K562 (cell line): ENCODE results near the gene IFI30. TPM values are rescaled to one million over a fixed set of nuclear protein-coding genes. Genes with fewer than 3 reads are reported as not detected.

Source experiments
- CBFA2T2 ChIP-seq: fragments of 450-650 bp; conservative IDR thresholded peaks from 2 replicates; pipeline ENCODE4 v1.6.1; 2017; ENCODE audit warnings: mild to moderate bottlenecking
- CCAR2 ChIP-seq: fragments of 200-400 bp; formaldehyde crosslinking; IDR thresholded peaks from 2 replicates; pipeline ENCODE4 v1.6.1; 2017; ENCODE audit warnings: mild to moderate bottlenecking, low read depth, low read length
- KHSRP ChIP-seq: fragments of 450-650 bp; IDR thresholded peaks from 2 replicates; pipeline ENCODE4 v1.6.1; 2017
- TAF7 ChIP-seq: fragments of 450-650 bp; IDR thresholded peaks from 2 replicates; pipeline ENCODE4 v1.6.1; 2016; ENCODE audit warnings: missing genetic modification characterization, missing compliant biosample characterization
- polyA plus RNA-seq, 8 experiments: library from polyadenylated mRNA; depleted of rRNA in 4 of 8; stranded (reverse) in 5 of 8; unstranded in 3 of 8; fragments of >200 nt; fragmentation: Nextera tagmentation in 2 of 8; fragmentation: Illumina TruSeq in 1 of 8; extraction: Ambion mirVana in 2 of 8; extraction: Trizol in 1 of 8; gene quantifications; 2 replicates each; pipeline versions ENCODE4 v1.2.1 to v1.2.3, GENCODE V29; 2011 to 2014; ENCODE audit warnings: inconsistent platforms in 1 of 8, missing spikeins in 1 of 8
- total RNA-seq, 7 experiments: library from RNA; depleted of rRNA in 6 of 7; stranded (reverse); fragments of >200 nt in 6 of 7; fragmentation: Illumina TruSeq in 2 of 7; extraction: Trizol in 2 of 7; gene quantifications; 2 replicates each; pipeline versions ENCODE4 v1.2.1 to v1.2.3, GENCODE V29; 2011 to 2021; ENCODE audit warnings: low replicate concordance in 1 of 7
- TF ChIP-seq, protein P1 (sequence below), 2 experiments: fragments of 450-650 bp; formaldehyde crosslinking in 1 of 2; IDR thresholded peaks; 2 replicates each; pipeline versions ENCODE4 v1.4.0 to v1.6.1; 2014 to 2020; ENCODE audit warnings: mild to moderate bottlenecking in 2 of 2, borderline replicate concordance in 1 of 2, low read depth in 1 of 2

The IFI30 gene
- total and polyA plus RNA-seq, 9 of the 15 experiments (the other 6 are each of a cell fraction or from before 2014, with no cell fraction given) = 63.7 to 430 (median 109) TPM

DNA sequence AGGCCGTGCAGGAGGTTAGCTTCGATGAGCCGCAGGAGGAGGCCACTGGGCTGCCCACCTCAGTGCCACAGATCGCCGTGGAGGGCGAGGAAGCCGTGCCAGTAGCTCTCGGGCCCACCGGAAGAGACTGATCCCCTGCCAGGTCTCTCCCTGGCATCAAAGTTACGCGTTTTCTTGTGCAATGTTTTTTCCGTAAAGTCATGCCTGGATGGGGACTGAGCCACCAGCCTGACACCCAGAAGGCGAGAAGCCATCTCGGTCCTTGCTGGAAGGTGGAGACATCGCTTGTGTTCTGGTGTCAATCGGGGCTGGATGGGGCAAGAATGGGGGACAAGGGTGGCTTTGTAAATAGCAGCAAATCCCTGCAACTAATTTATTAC, 24.0 kb upstream of the IFI30 start (continued):
- TF ChIP-seq, protein P1, sequence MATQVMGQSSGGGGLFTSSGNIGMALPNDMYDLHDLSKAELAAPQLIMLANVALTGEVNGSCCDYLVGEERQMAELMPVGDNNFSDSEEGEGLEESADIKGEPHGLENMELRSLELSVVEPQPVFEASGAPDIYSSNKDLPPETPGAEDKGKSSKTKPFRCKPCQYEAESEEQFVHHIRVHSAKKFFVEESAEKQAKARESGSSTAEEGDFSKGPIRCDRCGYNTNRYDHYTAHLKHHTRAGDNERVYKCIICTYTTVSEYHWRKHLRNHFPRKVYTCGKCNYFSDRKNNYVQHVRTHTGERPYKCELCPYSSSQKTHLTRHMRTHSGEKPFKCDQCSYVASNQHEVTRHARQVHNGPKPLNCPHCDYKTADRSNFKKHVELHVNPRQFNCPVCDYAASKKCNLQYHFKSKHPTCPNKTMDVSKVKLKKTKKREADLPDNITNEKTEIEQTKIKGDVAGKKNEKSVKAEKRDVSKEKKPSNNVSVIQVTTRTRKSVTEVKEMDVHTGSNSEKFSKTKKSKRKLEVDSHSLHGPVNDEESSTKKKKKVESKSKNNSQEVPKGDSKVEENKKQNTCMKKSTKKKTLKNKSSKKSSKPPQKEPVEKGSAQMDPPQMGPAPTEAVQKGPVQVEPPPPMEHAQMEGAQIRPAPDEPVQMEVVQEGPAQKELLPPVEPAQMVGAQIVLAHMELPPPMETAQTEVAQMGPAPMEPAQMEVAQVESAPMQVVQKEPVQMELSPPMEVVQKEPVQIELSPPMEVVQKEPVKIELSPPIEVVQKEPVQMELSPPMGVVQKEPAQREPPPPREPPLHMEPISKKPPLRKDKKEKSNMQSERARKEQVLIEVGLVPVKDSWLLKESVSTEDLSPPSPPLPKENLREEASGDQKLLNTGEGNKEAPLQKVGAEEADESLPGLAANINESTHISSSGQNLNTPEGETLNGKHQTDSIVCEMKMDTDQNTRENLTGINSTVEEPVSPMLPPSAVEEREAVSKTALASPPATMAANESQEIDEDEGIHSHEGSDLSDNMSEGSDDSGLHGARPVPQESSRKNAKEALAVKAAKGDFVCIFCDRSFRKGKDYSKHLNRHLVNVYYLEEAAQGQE (IDR thresholded peaks at IDR 0.05; ENCODE audit: borderline replicate concordance) = no peak
- TF ChIP-seq, protein P1 (CRISPR knock-in tag; IDR thresholded peaks at IDR 0.05; ENCODE audit: low read depth) = no peak
- TF ChIP-seq CBFA2T2 = no peak
- no peak for TF ChIP-seq CCAR2
- no peak for TF ChIP-seq KHSRP
- no peak for TF ChIP-seq TAF7
